GM21447 (cell line): ENCODE measurements around the gene CKAP2L.
A peak's percentile ranks its signal among the peaks of the same experiment; 100 is the strongest.

Experiments used
- ATAC-seq: cut with Tn5 transposase; IDR thresholded peaks from one replicate; pipeline ENCODE4 v1.9.1; 2021; ENCODE audit not compliant: unreplicated experiment

CKAP2L gene, protein sequence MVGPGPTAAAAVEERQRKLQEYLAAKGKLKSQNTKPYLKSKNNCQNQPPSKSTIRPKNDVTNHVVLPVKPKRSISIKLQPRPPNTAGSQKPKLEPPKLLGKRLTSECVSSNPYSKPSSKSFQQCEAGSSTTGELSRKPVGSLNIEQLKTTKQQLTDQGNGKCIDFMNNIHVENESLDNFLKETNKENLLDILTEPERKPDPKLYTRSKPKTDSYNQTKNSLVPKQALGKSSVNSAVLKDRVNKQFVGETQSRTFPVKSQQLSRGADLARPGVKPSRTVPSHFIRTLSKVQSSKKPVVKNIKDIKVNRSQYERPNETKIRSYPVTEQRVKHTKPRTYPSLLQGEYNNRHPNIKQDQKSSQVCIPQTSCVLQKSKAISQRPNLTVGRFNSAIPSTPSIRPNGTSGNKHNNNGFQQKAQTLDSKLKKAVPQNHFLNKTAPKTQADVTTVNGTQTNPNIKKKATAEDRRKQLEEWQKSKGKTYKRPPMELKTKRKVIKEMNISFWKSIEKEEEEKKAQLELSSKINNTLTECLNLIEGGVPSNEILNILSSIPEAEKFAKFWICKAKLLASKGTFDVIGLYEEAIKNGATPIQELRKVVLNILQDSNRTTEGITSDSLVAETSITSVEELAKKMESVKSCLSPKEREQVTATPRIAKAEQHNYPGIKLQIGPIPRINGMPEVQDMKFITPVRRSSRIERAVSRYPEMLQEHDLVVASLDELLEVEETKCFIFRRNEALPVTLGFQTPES

GRCh38 chr2:112764071-112765044, at the start of gene CKAP2L:
TSS of gene CKAP2L (minus strand) at chr2:112764609. CDS start at chr2:112764598, 11 bp downstream.
- ATAC-seq = peak; percentile 98

GRCh38 chr2:112813280-112813966, 49.0 kb upstream of the CKAP2L start:
- ATAC-seq = no peak

DNA sequence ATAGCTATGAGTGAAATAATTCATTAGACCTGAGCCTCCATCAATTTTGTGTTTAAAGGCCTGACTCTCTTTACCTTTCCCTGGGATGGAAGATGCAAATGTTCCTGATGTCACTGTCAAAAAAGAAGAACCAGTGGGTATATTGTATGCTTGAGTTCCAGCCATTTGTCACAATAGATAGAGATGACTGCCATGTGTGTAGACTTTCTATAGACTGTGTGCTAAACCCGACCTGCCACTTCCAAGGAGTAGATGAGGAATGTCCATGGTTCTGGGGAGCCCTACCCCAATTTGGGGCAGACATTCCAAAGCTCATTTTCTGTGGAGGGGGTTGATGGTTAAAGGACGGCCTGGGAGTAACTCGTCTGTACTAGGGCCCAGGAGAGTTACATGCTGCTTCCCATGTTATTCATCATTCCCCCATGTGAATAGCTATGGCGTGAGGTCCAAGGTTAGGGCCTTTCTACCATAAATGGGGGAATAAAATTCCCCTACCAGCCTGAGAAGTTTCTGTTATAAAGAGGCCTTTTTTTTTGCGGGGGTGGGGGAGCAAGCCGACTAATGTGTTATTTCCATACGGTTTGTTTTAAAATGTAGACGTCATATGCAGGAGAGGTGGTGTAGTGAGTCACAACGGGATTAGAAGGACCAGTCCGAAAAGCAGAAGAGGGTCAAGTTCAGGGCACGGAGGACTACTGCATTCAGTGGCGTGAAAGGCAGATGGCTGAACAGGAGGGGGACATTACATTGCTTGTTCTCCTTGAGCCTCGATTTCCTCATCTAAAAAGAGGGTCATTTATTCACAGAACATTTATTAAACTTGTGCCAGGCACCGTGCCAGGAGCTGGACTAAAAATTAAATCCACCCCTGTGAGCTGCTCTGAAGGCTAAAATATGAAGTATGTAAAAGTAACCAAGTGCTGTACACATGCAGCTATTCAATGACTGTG, 48.2 kb upstream of the CKAP2L start:
- no peak for ATAC-seq

DNA sequence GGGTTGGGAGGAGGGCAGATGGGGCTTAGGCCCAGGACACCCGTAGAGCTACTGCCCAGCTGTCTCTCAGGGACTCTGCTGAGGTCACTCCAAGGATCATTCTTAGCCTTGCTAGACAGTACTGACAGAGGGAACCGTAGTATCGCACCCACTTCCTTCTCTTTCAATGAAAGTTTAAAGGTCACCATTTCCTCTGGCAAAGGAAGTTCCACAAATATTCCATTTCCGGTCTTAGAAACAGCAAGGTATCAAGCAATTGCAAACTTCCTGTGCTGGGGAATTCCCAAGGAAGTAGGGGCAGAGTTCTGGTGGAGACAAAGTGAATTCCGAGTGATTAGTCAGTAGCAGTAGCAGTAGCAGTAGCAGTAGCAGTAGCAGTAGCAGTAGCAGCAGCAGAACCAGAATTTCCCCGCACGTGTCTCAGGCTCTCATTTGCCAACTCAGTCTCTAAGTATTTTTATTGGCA, 47.5 kb upstream of the CKAP2L start:
- ATAC-seq = no peak

GRCh38 chr2:112811276-112811831, 46.9 kb upstream of the CKAP2L start:
- ATAC-seq = no peak

- no peak for ATAC-seq
Observed at GRCh38 chr2:112809112-112809511, 44.7 kb upstream of the CKAP2L start.

GRCh38 chr2:112807233-112807807, 42.9 kb upstream of the CKAP2L start:
- ATAC-seq = no peak

- no peak for ATAC-seq
Observed at GRCh38 chr2:112805542-112805941, 41.1 kb upstream of the CKAP2L start.

- ATAC-seq = peak; percentile 53
Observed at GRCh38 chr2:112803691-112804521, 39.5 kb upstream of the CKAP2L start.

- ATAC-seq = no peak
Observed at GRCh38 chr2:112800881-112801583, 36.6 kb upstream of the CKAP2L start.

GRCh38 chr2:112798979-112799975, 34.9 kb upstream of the CKAP2L start:
- no peak for ATAC-seq

DNA sequence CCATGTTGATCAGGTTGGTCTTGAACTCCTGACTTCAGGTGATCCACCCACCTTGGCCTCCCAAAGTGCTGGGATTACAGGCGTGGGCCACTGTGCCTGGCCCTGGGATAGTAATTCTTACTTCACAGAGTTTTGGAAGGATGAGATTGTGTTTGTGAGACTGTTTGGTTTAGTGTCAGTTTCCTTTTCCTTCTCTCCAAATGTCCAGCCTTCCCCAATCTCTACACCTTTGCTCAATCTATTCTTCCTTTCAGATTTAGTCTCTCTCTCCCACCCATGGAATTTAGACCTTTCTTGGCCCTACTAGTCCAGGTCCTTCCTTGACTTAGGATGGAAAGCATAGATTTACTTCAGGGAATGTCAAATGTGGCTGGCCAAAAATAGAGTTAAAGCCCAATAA, 32.1 kb upstream of the CKAP2L start:
- ATAC-seq = no peak

GRCh38 chr2:112795774-112796173, 31.4 kb upstream of the CKAP2L start:
- ATAC-seq = no peak

- ATAC-seq = no peak
Observed at GRCh38 chr2:112794841-112795240, 30.4 kb upstream of the CKAP2L start.

DNA sequence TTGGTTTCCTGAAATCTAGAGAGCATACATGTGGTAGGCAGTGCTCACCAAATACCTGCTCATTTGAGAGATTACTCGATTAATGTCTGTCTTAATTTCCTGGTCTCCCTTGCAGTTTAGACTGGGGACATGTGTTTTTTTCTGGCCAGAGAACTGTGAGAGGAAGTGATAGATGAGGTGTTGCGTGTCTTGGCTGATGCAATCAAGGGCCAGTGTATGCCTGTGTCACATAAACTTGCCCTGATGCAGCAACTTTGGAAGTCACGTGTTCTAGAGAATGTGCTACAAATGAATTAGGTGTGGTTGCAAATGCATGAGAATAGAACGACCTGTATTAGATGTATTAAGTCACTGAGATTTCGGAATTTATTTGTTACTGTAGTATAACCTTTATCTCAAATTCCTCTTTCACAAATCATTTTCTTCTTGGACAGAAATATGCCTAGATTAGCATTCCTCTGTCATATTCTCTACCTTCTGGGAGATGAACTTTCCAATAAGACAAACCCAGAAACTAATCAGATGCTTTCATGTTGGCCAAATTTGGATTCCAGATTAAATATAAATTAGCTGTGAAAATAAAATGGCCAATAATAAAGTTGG, 29.8 kb upstream of the CKAP2L start:
- peak; percentile 58 for ATAC-seq
